Endothelial cell of umbilical vein (primary cell): ENCODE data around the gene TEAD3. TPM values are rescaled to one million over a fixed set of nuclear protein-coding genes. Genes with fewer than 3 reads are reported as not detected.

Source experiments
- BruUV-seq: library from RNA; stranded (reverse); fragments of 400-500 nt; replicated peaks from 2 replicates; lab custom pipeline; 2021; lab: Mats Ljungman, UMichigan
- CTCF ChIA-PET: fragments of 300-600, 350-600 bp; sonication (Branson Sonifier 250); formaldehyde crosslinking; loops from one replicate; lab custom pipeline; 2021; ENCODE audit warnings: antibody characterized with exemption, inconsistent platforms; lab: Charles Lee
- POLR2A ChIA-PET: fragments of 300-600, 350-600 bp; sonication (Branson Sonifier 250); formaldehyde crosslinking; loops from one replicate; lab custom pipeline; 2021; ENCODE audit warnings: antibody characterized with exemption, inconsistent platforms; lab: Charles Lee
- DNase-seq: peaks from one replicate; pipeline ENCODE4 v3.0.0-alpha.2; 2011; ENCODE audit warnings: low read depth, low spot score
- FAIRE-seq: peaks from 2 replicates; lab custom pipeline; 2011; peaks lifted over from hg19 to GRCh38; lab: Jason Lieb, UNC
- H2AFZ ChIP-seq: 2 replicates; pipeline ENCODE4 v1.6.0; 2012; ENCODE audit warnings: low read depth, low read length, control low read depth, inconsistent platforms
- H3K27ac ChIP-seq: 2 replicates; pipeline ENCODE4 v1.5.1; 2011; ENCODE audit warnings: low read depth, mild to moderate bottlenecking, control low read depth, low read length, moderate library complexity; ENCODE audit not compliant: insufficient read depth
- H3K27me3 ChIP-seq, 2 experiments: 2 replicates each; pipeline versions ENCODE4 v1.6.0 to v1.6.1; 2011; ENCODE audit warnings: low read length in 2 of 2, mixed read lengths in 1 of 2; ENCODE audit not compliant: control insufficient read depth in 2 of 2, insufficient read depth in 2 of 2
- H3K36me3 ChIP-seq, 2 experiments: 2 replicates in 1 of 2; 3 replicates in 1 of 2; pipeline ENCODE4 v1.5.1; 2011; ENCODE audit warnings: low read length in 2 of 2, mild to moderate bottlenecking in 1 of 2, moderate library complexity in 1 of 2; ENCODE audit not compliant: control insufficient read depth in 2 of 2, insufficient read depth in 2 of 2; ENCODE audit errors: extremely low read depth in 1 of 2
- H3K4me1 ChIP-seq: 3 replicates; pipeline ENCODE4 v1.5.1; 2011; ENCODE audit warnings: mild to moderate bottlenecking, low read length; ENCODE audit not compliant: control insufficient read depth, insufficient read depth; ENCODE audit errors: extremely low read depth
- H3K4me2 ChIP-seq: 2 replicates; pipeline ENCODE4 v1.6.1; 2011; ENCODE audit warnings: low read length, control low read depth, mixed read lengths; ENCODE audit not compliant: insufficient read depth
- H3K4me3 ChIP-seq, 3 experiments: fragments of 200-600 bp in 1 of 3; sonication (generic), shearing (Covaris generic) in 1 of 3; replicated peaks in 1 of 3; 2 replicates each; pipeline ENCODE4 v1.5.1; 2011 to 2016; ENCODE audit warnings: control low read depth in 3 of 3, low read length in 3 of 3, mild to moderate bottlenecking in 2 of 3, inconsistent platforms in 1 of 3, low read depth in 1 of 3, moderate library complexity in 1 of 3; ENCODE audit not compliant: insufficient read depth in 1 of 3
- H3K79me2 ChIP-seq: 2 replicates; pipeline ENCODE4 v1.6.0; 2012; ENCODE audit warnings: low read length, inconsistent platforms; ENCODE audit not compliant: control insufficient read depth, insufficient read depth
- H3K9ac ChIP-seq: replicated peaks from 2 replicates; pipeline ENCODE3; 2011; ENCODE audit warnings: low read length, control low read depth; ENCODE audit not compliant: insufficient read depth; ENCODE audit errors: extremely low read depth
- H3K9me1 ChIP-seq: replicated peaks from 3 replicates; pipeline ENCODE4 v1.6.0; 2011; ENCODE audit warnings: mild to moderate bottlenecking, low read length; ENCODE audit not compliant: control insufficient read depth, insufficient read depth; ENCODE audit errors: extremely low read depth
- H3K9me3 ChIP-seq: replicated peaks from 2 replicates; pipeline ENCODE4 v1.5.1; 2012; ENCODE audit warnings: low read length, inconsistent platforms; ENCODE audit not compliant: control insufficient read depth, insufficient read depth
- H4K20me1 ChIP-seq: replicated peaks from 2 replicates; pipeline ENCODE3; 2011; ENCODE audit warnings: mild to moderate bottlenecking, low read length; ENCODE audit not compliant: control insufficient read depth, insufficient read depth; ENCODE audit errors: extremely low read depth
- CTCF ChIP-seq, 2 donors: IDR thresholded peaks; 1 replicate in 1 of 2; 2 replicates in 1 of 2; pipeline ENCODE4 v1.5.1; 2011; ENCODE audit warnings: low read length in 2 of 2, mild to moderate bottlenecking in 2 of 2, moderate library complexity in 2 of 2, control low read depth in 1 of 2, inconsistent platforms in 1 of 2, low read depth in 1 of 2; ENCODE audit not compliant: insufficient read depth in 1 of 2; ENCODE audit errors: extremely low read depth in 1 of 2
- EZH2 ChIP-seq: IDR thresholded peaks from 2 replicates; pipeline ENCODE4 v1.6.1; 2012; ENCODE audit warnings: borderline replicate concordance, low read depth, mild to moderate bottlenecking, moderate library complexity, low read length, inconsistent platforms; ENCODE audit not compliant: severe bottlenecking
- FOS ChIP-seq: IDR thresholded peaks from 2 replicates; pipeline ENCODE4 v1.6.1; 2011; ENCODE audit warnings: mild to moderate bottlenecking, low read length, moderate library complexity, borderline replicate concordance; ENCODE audit not compliant: insufficient read depth
- GATA2 ChIP-seq: IDR thresholded peaks from 2 replicates; pipeline ENCODE4 v1.7.0; 2011; ENCODE audit warnings: low read depth, mild to moderate bottlenecking, moderate library complexity, mixed read lengths, low read length; ENCODE audit not compliant: insufficient read length, insufficient read depth
- JUN ChIP-seq: IDR thresholded peaks from 2 replicates; pipeline ENCODE4 v1.6.1; 2011; ENCODE audit warnings: borderline replicate concordance, low read depth; ENCODE audit not compliant: insufficient read length, insufficient read depth
- MAX ChIP-seq: IDR thresholded peaks from 2 replicates; pipeline ENCODE4 v1.6.1; 2011; ENCODE audit not compliant: insufficient read depth, insufficient read length
- MYC ChIP-seq: IDR thresholded peaks from one replicate; pipeline ENCODE4 v1.6.1; 2011; ENCODE audit warnings: mild to moderate bottlenecking, low read depth, low read length
- POLR2A ChIP-seq: IDR thresholded peaks from 2 replicates; pipeline ENCODE4 v1.6.1; 2012; ENCODE audit warnings: low read depth, mild to moderate bottlenecking, control low read depth, low read length
- POLR2AphosphoS5 ChIP-seq: IDR thresholded peaks from 2 replicates; pipeline ENCODE4 v1.6.1; 2012; ENCODE audit warnings: low read depth, mild to moderate bottlenecking, control low read depth, low read length, moderate library complexity; ENCODE audit not compliant: insufficient read depth
- dilution Hi-C: fragments of 300-500 bp; cut with MboI; formaldehyde crosslinking; loops from one replicate; pipeline ENCODE4 v1.15.0; 2019; ENCODE audit warnings: low sequenced_read_pairs; ENCODE audit not compliant: extremely low pct_ligation_motif_present
- intact Hi-C: fragments of 100-400 bp; cut with micrococcal nuclease; formaldehyde crosslinking; loops from one replicate; pipeline ENCODE4 v1.10.0; 2022
- polyA plus RNA-seq, 4 experiments: library from polyadenylated mRNA; depleted of rRNA in 3 of 4; stranded (reverse) in 3 of 4; unstranded in 1 of 4; fragments of >200 nt; gene quantifications; 2 replicates each; pipeline versions ENCODE4 v1.2.1 to v1.2.3, GENCODE V29; 2011 to 2012; ENCODE audit warnings: missing spikeins in 1 of 4
- total RNA-seq: library from RNA; stranded (reverse); gene quantifications from 2 replicates; pipeline ENCODE4 v1.2.3, GENCODE V29; 2021

Gene TEAD3
- total and polyA plus RNA-seq, 2 donors (not counting 3 experiments of a cell fraction or from before 2014, with no cell fraction given), result 1.1 to 1.6 TPM

- Histone ChIP-seq H3K79me2 (no peaks in the 10 kb centered on the region), H3K36me3 (no peaks in the 10 kb centered on the region), H3K9ac (no peak overlapping the region), H3K4me3 (peak overlapping the region in 2 of 3 experiments; percentile 30 to 53), H2AFZ (no peak overlapping the region), H3K27me3 (peaks cover 8 to 14% of the 10 kb centered on the region in 2 experiments), H3K9me1 (no peaks in the 10 kb centered on the region), H4K20me1 (no peaks in the 10 kb centered on the region), H3K9me3 (no peaks in the 10 kb centered on the region), H3K4me1 (peaks cover 4% of the 10 kb centered on the region), H3K27ac (no peak overlapping the region), H3K4me2 (no peak overlapping the region)
- TF ChIP-seq EZH2 (no peak), CTCF (IDR thresholded peaks at IDR 0.05; ENCODE audit: extremely low read depth in 1 of 2, insufficient read depth in 1 of 2, low read depth in 1 of 2, low read length in 2 of 2) (no peak), MAX (no peak), POLR2AphosphoS5 (no peak), GATA2 (no peak), JUN (no peak), MYC (no peak), POLR2A (no peak), FOS (no peak)
- ChIA-PET POLR2A (no interaction called here), CTCF (interaction anchor here (0.6 to 1.2 kb wide), 4 partner anchors 15 to 457 kb away, joined by 3 to 4 read pairs (median 3); no protein-coding TSS in a partner anchor)
- no peak for DNase-seq
- dilution Hi-C loops, result no loop called here
- intact Hi-C loops, result no loop called here
- no TSS peak for BruUV-seq
- no peak for FAIRE-seq
Measured at GRCh38 chr6:35496036-35496840, 641 bp downstream of the TEAD3 start.
